ENCODE results near the gene AOC3. TPM values are rescaled to one million over a fixed set of nuclear protein-coding genes. Genes with fewer than 3 reads are reported as not detected.
"Not testable (repeated sequence)": the region's sequence is repeated elsewhere in the genome, so short reads cannot be mapped to it uniquely, and the experiment has no call there.

The AOC3 gene
- total RNA-seq, 2 donors from 2014 or later: 56.6 to 96.4 TPM

DNA sequence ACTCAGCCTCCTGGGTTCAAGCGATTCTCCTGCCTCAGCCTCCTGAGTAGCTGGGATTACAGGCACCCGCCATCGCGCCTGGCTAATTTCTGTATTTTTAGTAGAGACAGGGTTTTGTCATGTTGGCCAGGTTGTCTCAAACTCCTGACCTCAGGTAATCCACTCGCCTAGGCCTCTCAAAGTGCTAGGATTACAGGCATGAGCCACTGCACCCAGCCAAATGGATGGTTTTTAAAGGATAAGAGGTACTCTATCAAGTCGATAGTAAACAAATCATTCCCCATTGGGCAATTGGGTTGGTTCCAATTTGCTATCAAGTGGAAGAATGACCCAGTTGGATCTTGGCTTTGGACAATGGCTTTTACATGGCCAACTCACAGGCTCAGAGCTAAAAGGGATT, 30.7 kb downstream of the AOC3 start:
- intact Hi-C loops (cut with DNase I); ATAC-seq; DNase-seq: not testable (repeated sequence)

DNA sequence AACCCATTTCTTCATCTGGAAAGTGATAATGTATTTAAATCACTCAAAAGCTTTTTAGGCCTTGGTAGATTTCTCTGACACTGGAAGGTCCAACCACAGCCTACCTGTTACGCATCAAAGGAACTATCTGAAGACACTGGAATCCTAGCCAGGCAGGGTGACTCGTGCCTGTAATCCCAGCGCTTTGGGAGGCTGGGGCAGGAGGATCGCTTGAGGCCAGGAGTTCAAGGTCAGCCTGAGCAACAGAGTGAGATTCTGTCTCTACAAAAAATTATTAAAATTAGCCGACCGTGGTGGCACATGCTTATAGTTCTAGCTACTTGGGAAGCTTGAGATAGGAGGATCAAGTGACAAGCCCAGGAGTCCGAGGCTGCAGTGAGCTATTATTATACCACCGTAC, 31.2 kb downstream of the AOC3 start:
- DNase-seq (no peak), ATAC-seq (no peak)
- intact Hi-C loops (cut with DNase I): no loop called here

DNA sequence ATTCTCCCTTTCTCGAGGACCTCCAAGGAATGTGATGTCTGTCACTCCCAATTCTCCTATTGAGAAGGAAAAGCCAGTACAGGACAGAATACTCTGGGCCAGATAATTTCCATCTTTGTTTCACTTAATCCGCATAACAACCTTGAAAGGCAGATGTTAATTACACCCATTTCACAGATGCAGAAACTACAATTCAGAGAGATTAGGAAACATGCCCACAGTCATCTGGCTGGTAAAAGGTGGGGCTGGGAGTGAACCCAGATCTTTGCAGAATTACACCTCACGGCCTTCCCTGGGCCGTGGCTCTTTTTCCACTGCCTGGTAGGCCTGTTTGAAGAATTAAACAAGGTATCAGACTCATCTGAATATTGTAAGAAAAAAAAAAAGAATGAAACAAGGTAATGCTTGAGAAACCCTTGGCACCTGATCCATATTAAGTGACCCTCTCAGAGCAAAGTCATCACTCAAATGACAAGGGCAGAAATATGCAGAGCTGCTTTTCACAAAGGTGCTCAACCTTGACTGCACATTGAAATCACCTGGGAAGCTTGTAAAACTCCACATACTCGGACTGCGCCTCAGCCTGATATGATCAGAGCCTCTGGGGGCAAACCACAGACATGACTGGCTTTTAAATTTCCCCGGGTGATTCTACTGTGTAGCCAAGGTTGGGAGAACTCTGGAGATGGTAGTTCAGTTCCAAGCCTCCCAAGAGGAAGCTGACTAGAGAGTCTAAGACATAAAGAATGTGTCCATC, 33.0 kb downstream of the AOC3 start:
- intact Hi-C loops (cut with DNase I): no loop called here
- DNase-seq: no peak
- ATAC-seq: no peak

DNA sequence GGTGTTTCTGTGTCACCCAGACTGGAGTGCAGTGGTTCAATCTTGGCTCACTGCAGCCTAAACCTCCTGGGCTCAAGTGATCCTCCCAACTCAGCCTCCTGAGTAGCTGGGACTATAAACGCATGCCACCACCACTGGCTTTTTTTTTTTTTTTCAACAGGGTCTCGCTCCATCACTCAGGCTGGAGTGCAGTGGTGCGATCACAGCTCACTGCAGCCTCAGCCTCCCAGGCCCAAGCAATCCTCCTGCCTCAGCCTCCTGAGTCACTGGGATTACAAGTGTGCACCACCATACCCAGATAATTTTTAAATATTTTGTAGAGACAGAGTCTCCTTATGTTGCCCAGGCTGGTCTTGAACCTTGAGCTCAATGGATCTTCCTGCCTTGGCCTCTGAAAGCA, 34.8 kb downstream of the AOC3 start:
- DNase-seq; ATAC-seq; intact Hi-C loops (cut with DNase I): not testable (repeated sequence)

DNA sequence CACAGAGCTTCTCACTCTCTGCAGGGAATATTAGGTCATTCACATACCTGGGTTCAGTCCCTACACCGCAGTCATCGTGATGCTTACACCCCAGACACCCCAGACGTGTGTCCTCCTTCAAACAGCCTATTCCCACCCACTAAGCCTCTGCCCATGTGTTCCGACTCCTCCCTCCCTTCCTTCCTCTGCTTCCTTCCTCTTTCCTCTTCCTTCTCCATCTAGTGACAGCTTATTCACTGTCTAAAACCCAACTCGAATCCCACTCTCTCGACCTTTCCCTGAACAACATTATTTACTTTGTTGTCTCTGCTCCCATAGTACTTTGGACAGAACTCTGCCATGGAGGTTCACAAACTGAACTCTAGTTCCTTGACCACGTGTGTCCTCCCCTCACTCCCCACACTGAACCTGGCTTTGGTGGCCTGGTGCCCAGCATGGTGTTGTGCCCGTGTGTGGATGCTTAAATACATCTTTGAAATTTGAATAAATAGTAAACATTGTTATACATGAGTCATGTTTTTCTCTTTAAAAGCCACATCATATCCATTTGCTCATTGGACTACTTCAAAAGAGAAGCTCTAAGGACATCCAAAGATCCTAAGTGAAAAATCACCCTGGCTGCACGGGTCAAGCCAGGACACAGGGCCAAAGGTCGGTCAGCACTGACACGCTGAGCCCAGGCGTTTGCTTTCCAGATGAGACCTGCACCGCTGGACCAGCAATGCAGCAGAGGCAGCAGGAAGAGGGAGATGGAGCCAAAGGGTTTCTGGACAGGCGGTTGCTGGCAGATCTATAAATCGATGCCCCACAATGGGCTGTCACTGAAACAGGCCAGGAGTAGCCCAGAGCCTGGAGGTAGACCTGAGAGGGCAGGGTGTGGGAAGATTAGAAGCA, 35.5 kb downstream of the AOC3 start:
- DNase-seq (no peak), ATAC-seq (peak in 1 of 2 donors; percentile 56)
- intact Hi-C loops (cut with DNase I): no loop called here

DNA sequence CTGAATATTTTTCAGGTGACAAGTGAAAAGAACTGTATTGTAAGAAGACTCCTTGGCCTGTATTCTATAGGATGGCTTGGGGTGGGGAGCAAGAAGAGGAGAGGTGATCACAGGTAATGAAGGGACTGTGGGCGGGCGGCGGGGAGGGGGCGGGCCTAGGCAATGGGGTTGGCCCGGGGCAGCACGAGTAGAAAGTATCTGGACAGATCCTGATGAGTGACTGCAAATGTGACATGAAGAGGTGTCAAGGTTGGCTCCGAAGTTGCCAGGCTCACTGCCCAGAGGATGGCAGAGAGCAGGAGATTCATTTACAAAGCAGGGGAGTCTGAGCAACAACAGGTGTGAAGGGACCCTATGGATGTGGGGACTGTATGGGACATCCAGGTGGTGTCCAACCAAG, 38.8 kb downstream of the AOC3 start:
- intact Hi-C loops (cut with DNase I): no loop called here
- ATAC-seq (peak; percentile 65 to 66), DNase-seq (peak; percentile 46)

DNA sequence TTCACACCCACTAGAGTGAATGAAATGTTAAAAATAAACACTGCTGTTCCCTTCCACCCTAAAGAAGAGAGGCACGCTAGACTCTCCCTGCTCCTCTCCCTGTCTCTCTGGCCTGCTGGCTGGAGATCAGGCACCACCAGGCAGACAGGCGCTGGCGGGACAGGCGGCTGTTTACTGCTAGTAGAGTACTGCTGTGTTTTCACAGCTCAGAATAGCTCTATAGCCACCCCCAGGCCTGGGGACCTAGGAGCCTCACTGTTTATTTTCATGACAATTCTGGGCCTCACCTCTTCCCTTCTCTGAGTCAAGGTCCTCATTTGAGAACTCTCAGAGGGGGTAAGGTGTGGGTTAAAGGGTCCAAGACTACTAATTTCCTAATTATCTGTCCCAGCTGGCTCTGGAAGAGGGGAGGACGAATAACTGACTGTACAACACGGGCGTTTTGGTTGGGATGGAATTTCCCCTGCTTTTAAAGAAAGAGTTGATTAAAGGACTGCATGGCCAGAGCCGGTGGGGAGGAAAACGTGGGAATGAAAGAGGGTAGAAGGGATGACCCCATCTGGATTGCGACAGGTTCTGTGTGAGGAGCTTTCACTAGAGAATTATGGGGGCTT, 40.6 kb downstream of the AOC3 start:
- intact Hi-C loops (cut with DNase I): no loop called here

DNA sequence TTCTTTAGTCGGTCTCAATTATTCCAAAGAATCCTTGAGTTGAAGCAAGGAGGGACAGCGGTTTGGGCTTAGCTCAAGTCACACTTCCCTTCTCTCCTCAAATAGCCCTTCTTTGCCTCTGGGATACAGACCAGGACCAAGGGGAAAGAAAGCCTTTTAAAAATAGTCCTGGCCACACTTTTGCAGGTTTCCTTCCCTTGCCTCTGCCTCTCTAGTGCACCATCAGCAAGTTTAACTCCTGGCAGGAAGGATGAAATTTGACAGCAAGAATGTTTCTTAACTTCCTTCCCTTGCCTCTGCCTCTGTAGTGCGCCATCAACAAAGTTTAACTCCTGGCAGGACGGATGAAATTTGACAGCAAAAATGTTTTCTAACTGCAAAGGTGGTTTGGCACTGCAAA, 42.4 kb downstream of the AOC3 start:
- no peak for DNase-seq
- intact Hi-C loops (cut with DNase I): no loop called here
- ATAC-seq: no peak

More for the DNA sequence above, 40.6 kb downstream of the AOC3 start:
- peak; percentile 62 for DNase-seq
- peak; percentile 88 to 94 for ATAC-seq

DNA sequence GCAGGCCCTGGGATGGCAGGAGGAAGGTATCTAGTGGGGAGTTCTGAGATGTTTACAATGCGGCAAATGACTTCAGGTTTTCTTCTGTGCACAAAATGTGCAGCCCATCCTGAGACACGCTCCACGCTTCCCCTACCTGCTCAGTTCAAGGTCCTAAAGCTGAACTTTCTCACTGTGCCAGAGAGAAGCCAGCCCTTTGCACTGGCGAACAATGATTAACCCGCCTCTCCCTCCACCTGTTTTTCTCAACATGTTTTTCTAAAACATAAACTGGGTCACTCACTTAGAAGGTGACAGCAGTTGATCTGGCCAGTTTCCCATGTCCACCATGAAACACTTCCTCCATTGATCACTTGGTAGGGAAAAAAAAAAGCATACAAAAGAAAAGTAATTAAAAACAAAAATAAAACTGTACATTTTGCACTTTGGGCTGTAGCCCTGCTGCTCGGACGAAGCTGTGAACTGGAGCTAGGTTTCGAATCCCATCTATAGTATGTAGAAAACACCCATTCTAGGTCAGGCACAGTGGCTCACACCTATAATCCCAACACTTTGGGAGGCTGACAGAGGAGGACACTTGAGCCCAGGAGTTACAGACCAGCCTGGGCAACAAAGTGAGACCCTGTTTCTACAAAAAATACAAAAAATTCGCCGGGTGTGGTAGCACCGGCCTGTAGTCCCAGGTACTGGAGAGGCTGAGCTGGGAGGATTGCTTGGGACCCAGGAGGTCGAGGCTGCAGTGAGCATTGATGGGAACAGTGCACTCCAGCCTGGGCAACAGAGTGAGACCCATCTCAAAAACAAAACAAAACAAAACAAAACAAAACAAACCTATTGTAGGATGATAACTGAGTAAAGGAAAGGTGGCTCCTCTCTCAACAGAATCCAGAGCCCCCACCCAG, 43.5 kb downstream of the AOC3 start:
- ATAC-seq (no peak), DNase-seq (no peak)
- intact Hi-C loops (cut with DNase I): no loop called here

DNA sequence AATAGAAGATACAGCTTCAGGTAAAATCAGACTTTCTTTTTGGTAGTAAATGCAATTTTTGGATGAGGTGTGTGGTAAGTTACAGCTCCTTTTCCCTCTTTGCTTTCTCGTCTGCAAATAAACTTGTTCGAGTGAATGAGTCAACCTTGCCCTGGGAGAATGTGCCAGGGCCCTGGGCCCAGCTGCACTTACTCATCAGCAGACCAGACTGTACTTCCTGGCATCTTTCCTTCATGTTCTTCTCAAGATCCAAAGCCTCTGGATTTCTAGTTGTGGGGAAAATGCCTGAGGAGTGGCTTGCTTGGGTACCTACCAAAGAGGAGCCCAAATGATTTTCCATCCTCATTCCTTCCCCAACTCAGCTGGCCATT, 44.2 kb downstream of the AOC3 start:
- intact Hi-C loops (cut with DNase I): no loop called here
- DNase-seq (peak; percentile 65), ATAC-seq (peak; percentile 45 to 85)

DNA sequence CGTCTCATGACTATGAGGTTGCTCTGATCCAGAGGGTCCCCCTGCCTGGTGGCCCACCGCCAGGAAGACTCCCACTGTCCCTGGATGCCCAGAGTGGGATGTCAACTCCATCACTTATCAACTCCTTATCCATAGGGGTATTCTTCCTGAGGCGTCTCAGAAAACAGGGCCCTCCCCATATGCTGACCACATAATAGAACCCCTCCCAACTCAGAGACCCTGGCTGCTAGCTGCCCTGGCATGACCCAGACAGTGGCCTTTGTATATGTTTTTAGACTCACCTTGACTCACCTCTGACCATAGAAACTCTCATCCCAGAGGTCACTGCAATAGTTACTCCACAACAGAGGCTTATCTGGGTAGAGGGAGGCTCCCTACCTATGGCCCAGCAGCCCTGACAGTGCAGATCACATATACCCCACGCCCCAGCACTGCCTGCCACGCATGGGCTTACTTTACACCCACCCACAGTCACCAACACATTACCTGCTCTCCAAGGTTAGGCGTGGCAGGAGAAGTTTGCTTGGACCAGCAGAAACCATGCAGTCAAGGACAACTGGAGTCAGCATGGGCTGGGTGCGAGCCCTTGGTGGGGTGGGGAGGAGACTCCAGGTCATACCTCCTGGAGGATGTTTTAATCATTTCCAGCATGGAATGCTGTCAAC, 47.3 kb downstream of the AOC3 start:
- DNase-seq: no peak
- no peak for ATAC-seq
- intact Hi-C loops (cut with DNase I): no loop called here

DNA sequence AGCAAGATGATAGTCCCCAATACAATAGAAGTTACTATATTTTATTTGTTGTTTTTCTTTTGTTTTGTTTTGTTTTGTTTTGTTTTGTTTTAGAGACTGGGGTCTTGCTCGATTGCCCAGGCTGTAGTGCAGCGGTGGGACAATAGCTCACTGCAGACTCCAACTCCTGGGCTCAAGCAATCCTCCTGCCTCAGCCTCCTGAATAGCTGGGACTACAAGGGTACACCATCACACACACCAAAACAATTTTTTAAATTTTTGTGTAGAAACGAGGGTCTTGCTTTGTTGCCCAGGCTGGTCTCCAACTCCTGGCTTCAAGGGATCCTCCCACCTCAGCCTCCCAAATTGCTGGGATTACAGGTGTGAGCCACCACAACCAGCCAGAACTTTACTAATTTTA, 49.0 kb downstream of the AOC3 start:
- DNase-seq; intact Hi-C loops (cut with DNase I); ATAC-seq: not testable (repeated sequence)

DNA sequence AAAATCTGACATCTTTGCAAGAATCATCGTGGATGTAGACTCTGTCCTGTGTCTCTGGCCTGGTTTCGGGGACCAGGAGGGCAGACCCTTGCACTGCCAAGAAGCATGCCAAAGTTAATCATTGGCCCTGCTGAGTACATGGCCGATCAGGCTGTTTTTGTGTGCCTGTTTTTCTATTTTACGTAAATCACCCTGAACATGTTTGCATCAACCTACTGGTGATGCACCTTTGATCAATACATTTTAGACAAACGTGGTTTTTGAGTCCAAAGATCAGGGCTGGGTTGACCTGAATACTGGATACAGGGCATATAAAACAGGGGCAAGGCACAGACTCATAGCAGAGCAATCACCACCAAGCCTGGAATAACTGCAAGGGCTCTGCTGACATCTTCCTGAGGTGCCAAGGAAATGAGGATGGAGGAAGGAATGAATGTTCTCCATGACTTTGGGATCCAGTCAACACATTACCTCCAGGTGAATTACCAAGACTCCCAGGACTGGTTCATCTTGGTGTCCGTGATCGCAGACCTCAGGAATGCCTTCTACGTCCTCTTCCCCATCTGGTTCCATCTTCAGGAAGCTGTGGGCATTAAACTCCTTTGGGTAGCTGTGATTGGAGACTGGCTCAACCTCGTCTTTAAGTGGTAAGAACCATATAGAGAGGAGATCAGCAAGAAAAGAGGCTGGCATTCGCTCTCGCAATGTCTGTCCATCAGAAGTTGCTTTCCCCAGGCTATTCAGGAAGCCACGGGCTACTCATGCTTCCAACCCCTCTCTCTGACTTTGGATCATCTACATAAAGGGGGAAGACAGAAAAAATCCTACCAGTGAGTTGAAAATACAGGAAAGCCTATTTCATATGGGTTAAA, 49.7 kb downstream of the AOC3 start, which contains the start of gene G6PC1:
TSS of gene G6PC1 (plus strand) at position 340 of the 872 bp plus-strand sequence. CDS start at position 418, 78 bp downstream.
- DNase-seq (no peak), ATAC-seq (no peak)
- intact Hi-C loops (cut with DNase I): no loop called here

DNA sequence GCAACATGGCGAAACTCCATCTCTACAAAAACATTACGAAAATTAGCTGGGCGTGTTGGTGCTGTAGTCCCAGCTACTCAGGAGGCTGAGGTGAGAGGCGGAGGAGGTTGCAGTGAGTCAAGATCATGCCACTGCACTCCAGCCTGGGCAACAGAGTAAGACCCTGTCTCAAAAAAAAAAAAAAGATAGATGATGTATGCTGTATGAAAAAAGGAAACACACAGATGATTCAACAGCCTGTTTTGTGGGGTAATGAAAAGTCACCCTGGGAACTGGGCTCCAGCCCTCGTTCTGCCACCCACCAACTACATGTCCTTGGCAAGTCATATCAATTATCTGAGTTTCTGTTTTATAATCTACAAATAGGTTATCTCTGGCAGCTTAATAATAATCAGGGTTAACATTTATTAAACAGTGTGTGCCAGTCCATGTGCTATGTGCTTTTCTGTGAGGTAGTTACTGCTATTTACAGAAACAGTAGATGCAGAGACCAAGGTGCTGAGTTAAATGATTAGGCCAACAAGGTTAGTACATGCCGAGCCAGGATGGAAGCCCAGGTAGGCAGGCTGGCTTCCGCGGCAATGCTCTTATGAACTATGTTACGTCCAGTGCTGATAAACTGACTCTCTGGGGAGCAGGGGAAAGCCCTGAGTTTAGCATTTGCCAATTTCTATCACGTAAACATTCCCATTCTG, 50.7 kb downstream of the AOC3 start:
- intact Hi-C loops (cut with DNase I): no loop called here
- DNase-seq (no peak), ATAC-seq (no peak)

DNA sequence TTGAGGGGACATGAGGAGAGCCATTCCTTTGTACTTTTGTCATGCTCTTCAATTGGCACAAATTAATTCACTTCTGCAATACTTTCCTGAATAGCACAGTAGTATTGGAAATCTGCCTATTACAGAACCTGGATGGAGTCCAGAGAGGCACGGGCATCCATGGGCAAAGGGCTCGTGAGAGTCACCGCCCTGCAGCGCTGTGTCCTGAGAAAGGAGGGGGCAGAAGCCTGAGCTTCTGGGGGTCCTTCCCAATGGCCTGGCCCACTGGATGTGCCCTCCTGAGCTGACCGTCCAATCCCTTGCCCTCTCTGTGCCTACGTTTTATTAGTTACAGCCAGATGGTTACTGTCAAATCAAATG, 53.1 kb downstream of the AOC3 start:
- intact Hi-C loops (cut with DNase I): no loop called here
- DNase-seq (no peak), ATAC-seq (no peak)

DNA sequence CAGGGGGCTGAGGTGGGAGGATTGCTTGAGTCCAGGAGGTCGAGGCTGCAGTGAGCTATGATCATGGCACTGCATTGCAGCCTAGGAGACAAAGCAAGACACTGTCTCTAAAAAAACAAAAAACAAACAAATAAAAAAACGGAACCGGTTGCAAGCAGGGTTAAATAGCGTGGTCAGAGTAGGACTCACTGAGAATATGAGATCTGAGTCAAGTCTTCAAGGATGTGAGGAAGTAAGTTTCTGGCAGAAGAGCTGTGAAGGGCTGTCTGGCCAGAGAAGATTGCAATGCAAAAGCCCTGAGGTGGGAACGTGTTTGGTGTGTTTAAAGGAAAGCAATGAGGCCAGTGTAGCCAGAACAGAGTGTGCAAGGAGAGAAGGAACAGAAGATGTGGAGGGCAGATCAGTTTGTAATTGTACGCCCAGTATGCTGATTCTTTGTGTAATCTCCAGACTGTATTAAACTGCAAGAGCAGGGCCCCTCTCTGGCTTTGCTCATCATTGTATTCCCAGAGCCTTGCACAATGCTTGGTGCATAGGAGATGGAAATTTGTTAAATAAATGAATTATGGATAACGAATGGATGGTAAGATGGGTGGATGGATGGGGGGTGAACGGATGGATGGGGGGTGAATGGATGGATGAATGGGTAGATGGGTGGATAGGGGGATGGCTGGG, 55.9 kb downstream of the AOC3 start:
- ATAC-seq (no peak), DNase-seq (no peak)
- intact Hi-C loops (cut with DNase I): no loop called here

Data from left cardiac atrium (tissue), 4 donors.